GM18873 (cell line): ENCODE results near the gene PNMA6E.

ENCODE experiments used
- ATAC-seq: cut with Tn5 transposase; IDR thresholded peaks from one replicate; pipeline ENCODE4 v1.9.1; 2021; ENCODE audit warnings: mild to moderate bottlenecking, moderate library complexity, moderate number of reproducible peaks; ENCODE audit not compliant: unreplicated experiment, low FRiP score

The PNMA6E gene

DNA sequence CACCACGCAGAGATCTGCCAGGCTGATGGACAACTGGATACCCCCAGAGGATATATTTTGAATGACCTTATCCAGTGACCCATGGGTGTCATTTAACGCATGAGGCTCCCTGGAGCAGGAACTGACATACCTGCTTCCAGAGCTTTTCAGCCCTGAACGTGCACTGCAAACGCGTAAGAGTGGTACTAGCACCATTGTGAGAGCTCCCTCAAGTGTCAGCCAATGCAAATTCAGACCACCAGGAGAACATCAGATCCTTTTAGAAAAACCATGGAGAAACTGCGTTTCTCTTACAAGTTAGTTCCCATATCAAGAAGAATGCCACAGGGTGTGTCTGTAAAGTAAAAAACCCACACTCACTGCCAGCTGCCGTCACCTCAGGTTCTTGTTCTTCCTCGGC lies 37.4 kb upstream of the PNMA6E start:
- ATAC-seq: no peak

DNA sequence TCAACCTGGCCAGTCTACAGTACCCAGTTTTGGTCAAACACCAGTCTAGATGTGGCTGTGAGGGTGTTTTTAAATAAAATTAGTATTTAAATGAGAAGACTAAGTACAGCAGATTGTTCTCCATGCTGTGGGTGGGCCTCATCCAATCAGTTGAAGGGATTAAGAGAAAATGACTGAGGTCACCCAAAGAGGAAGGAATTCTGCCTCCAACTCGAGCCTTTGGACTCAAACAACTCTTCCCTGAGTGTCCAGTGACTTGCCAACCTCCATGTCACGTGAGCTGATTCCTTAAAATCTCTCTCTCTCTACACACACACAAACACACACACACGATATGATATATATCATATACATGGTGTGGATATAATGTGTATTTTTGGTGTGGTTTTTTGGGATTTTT lies 34.7 kb upstream of the PNMA6E start:
- no peak for ATAC-seq

DNA sequence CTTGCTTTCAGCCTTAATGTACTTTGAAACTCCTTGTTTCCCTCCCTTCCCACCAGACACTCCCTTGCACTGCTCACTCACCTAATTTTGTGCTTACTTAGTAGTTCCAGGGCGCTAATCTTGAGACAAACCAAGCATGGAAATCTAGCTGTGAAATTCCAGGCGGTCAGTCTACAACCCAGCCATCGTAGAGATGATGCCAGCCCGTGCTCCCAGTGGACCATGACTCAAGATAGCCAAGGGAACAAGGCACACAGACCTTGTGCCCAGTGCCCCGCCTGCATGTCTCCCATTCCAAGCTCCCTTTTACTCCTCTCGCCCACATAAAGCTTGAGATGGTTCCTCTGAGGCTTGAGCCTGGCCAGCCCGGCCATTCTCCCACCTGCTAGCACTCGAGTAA lies 33.7 kb upstream of the PNMA6E start:
- ATAC-seq: no peak

DNA sequence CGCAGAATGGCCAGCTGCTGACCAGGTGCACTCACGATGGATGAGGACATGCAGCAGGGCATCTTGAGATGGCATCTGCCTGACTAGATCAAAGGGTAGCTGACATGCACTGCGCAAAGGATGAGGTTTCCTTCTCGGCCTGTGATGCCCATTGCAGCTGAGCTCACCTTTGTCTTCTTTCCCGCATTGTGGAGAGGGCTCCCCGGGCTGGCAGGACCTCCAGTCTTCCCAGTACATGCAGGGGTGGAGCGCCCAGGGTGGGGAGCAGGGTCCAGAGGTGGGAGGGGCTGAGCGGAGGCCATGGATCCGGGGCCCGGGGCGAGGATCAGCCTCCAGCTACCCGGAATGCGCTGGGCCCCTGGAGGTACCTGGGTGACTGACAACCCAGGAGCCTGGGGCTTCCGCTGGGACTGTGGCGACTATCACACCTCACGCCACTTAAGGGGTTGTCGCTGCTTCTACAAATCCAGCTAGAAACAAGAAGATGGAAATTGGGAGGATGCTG lies 32.7 kb upstream of the PNMA6E start:
- no peak for ATAC-seq

DNA sequence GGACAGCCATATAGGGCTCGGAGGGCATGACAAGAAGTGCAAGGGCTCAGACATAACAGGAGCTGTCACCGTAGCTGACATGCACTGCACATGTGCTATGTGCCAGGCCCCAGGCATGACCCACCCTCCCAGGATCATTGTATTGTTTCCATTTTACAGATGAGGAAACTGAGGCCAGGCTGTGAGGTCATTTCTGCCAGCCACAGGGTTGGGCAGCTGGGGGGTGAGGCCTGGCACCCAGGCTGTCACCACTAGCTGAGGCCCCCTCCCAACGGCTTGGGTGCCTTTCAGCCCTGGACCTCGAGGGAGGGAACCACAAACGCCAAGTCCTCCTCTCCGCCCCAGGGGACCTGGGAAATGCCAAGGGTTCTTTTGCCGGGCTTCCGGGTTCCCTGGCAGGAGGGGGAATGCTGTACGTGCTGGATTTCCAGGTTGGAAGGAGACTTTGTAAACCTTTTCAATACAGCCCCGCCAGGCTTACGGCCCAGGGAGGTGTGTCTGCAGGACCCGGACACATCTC lies 32.1 kb upstream of the PNMA6E start:
- ATAC-seq: no peak

DNA sequence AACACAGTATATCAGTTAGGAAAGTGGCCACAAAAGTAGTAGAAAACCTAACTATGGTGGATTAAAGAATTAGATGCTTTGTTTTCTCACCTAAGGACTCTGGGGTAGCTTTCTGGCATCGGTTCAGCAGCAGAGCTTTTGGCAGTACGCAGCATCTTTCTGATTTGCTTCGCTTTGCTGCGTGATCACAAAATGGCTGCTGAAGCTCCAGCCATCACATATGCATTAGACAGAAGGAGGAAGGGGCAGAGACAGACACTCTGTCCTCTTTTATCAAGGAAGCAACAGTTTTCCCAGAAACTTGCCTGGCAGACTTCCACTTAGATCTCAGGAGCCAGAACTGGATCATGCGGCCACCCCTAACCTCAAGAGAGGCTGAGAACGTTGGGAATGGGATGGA lies 29.6 kb upstream of the PNMA6E start:
- no peak for ATAC-seq

DNA sequence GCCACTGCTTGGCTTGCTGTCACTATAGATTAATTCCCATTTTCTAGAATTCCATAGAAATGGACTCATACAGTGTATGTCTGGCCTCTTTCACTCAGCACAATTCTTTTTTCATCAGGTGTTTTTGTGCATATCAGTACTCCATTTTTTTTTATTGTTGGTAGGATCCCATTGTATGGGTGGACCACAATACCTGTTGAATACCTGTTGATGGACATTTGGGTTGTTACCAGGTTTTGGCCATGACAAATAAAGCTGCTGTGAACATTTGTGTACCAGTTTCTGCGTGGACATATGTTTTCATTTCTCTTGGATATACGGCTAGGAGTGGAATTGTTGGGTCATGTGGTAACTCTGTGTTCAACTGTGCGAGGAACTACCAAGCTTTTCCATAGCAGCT lies 25.1 kb upstream of the PNMA6E start:
- ATAC-seq: no peak

DNA sequence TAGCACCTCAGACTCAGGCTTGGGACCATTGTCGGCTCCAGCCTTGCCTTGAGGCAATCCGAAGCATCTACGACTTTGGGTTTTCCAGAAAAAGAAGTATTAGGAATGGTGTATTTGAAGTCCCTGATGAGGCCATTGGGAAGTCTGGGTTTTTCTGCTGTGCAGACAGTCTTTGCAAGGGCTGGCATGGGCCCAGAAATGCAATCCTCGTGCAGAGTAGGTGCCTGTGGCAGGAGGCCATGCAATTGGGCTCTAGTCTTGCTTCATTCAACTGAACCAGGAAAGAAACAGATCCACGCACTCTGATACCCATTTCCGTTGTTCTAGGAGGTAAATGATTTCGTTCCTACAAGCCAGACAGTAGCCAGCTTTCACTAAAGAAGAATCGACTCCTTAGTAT lies 22.5 kb upstream of the PNMA6E start:
- no peak for ATAC-seq

DNA sequence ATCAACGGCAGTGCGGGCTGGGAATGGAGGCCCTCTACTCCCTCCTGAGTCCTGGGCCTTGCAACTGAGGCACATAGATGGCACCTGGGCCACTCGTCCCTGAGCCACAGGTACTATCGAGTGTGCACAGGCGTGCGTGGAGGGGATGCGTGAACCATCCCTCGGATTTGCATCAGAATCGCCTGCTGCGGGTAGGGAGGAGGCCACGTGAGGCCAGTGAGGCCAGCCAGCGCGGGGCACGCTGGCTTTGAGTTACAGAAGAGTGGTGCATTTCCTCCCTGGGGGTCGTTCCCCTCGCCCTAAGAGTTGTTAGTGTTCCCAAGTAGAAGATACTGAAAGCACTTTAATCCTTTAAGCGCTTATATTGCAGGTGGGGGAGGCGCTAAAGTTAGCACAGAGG lies 20.7 kb upstream of the PNMA6E start:
- no peak for ATAC-seq

DNA sequence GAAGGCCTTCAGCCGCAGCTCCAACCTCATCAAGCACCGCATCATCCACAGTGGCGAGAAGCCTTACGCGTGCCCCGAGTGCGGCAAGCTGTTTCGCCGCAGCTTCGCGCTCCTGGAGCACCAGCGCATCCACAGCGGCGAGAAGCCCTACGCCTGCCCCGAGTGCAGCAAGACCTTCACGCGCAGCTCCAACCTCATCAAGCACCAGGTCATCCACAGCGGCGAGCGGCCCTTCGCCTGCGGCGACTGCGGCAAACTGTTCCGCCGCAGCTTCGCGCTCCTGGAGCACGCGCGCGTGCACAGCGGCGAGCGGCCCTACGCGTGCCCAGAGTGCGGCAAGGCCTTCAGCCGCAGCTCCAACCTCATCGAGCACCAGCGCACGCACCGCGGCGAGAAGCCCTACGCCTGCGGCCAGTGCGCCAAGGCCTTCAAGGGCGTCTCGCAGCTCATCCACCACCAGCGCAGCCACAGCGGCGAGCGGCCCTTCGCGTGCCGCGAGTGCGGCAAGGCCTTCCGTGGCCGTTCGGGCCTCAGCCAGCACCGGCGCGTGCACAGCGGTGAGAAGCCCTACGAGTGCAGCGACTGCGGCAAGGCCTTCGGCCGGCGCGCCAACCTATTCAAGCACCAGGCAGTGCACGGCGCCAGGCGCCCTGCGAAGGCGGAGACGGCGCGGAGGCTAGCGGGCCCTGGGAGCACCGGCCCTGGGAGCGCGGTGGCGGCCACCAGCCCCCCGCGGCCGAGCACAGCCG lies 19.9 kb upstream of the PNMA6E start:
- ATAC-seq: no peak

DNA sequence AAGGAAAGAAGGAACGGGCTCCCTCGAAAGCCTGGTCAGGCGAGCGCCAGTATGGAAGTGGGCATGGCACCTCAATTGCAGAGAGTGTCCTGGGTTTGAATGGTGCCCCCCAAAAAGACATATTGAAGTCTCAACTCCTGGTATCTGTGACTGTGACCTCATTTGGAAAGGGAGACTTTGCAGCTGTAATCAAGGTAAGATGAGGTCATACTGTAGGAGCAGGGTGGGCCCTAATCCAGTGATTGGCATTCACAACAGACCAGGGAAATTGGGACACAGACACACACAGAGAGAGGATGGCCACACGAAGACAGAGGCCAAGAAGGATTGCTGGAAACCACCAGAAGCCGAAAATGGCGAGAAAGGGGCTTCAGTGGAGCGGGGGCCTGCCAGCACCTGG lies 16.5 kb upstream of the PNMA6E start:
- no peak for ATAC-seq

DNA sequence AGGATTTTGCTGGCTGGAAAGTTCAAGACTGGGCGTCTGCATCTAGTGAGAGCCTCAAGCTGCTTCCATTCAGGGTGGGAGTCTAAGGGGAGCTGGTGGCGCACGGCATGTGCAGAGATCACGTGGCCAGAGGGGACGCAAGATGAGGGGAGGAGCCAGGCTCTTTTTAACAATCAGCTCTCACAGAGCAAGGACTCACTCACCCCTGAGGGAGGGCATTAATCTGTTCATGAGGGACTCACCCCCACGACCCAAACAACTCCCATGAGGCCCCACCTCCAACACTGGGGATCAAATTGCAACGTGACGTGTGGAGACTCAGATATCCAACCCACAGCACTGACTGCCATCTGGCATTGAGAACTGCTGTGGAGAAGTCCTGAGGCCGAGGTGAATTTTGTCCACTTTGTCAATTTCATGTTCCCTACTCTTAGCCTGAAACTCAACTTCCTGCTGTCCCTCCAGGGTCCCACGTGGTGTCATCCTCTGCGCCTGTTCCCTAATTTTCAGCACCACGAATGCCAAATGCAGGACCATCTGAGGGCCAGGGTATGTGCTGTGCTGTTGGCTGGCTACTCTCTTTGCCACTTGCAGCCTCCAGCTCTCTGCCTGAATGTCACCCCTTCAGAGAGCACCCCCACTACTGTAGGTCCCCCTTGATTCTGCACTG lies 15.8 kb upstream of the PNMA6E start:
- ATAC-seq: no peak

DNA sequence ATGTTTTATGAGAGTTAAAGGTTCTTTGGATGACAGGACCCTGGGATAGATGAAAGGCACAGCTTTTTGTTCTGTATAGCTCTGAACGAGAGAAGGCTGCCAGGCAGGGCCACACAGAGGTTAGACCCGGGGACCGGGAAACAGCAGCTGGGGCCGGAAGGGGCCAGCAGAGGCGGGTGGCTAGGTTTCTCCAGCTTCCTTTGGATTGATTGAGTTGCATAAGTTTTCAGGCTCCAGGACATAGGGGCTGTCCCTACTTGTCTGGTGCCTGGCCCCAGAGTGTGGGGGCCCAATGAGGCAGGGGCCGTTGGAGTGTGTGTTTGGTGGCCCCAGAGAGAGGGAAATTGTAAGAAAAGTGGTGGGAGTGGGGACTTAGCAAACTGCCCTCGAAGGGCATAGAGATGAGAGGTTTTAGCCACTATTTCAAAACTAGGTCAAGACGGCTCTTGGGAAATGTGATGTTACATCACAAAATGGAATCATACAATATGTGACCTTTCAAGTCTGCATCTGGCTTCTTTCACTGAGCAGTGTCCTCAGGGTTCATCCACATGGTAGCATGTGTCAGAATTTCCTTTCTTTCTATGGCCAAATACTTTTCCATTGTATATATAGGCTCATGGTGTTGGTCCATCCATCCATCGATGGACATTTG lies 13.8 kb upstream of the PNMA6E start:
- no peak for ATAC-seq

DNA sequence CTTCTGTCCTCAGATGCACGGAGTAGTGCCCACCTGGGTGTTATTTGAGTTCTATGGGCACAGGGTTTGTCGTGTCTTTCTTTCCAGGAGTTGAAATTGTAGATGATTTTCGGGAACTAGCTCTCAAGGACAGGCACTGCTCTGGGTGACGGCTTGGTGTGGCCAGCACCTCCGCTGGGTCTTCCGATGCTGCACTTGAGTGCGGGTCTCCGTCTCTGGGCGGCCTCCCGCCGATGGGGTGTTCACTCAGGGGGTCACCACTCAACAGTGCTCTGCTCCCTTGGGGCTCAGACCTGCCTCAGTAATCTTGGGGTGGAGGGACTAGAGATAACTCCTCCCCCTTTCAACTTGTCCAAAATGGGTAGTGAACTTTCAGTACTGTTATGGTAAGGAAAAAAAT lies 12.6 kb upstream of the PNMA6E start:
- ATAC-seq: no peak

DNA sequence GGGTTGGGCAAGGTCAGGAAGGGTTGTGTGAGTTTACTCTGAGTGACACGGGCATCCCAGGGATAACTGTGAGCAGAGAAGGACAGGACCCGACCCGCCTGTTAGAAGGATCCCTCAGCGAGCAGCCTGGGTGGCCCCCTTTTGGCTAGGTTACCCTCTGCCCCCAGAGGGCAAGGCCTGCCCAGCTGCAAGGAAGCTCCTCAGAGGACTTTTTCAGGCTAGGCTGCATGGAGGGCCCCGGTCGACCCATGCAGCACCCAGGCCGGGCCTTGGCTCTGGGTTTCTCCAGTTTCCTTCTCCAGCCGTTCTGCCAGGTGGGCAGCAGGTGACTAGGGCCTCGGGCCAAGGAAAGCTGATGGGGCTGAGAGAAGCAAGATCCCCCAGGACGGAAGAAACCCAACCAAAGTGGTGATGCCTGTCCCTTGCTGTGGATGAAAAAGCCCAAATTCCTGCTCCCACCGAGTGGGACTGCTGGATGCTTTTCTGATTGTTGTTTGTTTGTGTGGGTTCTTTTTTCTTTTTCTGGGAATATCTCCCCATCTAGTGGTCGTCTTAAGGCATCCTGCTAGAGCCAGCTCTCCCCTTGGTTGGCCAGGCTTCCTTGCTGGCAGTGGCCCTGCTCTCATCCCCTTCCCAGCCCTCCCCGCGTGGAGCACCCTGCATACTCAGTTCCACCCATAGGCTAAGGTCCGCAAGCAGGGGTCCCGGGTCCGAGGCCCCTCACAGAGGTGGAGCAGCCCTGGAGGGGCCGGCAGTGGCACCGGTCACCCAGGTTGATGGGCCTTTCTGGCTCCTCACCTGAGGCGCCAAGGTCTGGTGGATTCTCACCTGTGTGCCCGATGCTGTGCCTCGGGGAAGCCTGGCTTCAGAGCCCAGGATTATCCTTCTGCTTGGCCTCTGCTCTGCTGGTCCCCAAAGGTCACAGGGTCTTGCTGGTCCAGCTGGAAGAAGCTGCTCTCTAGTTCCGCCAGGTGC lies 11.9 kb upstream of the PNMA6E start:
- no peak for ATAC-seq

DNA sequence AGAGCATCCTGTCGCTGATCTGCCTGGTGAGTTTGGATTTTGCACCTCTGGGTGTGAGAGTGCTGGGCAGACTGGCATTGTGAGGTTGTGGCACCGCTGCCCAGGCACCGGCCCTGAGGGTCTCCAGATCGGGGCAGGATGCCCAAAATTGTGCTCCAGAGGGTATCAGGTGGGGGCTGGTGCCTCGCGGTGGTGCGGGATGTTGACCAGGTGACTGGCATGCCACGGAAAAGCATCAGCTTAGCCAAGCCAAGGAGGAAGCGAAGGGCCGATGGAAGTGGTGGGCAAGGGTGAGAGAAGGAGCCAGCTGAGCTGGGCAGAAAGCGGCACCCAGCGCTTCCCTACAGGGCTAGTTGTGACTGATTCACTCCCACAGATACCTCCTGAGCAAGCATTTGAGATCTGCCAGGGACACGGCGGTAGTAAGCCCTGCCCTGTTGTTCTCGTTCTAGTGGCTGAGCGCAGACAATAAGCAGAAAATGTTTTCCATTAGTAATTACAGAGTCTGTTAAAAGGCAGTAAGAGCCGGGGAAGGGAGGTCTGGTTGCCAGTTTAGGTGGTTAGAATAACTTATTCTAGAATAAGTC lies 10.9 kb upstream of the PNMA6E start:
- ATAC-seq: no peak

DNA sequence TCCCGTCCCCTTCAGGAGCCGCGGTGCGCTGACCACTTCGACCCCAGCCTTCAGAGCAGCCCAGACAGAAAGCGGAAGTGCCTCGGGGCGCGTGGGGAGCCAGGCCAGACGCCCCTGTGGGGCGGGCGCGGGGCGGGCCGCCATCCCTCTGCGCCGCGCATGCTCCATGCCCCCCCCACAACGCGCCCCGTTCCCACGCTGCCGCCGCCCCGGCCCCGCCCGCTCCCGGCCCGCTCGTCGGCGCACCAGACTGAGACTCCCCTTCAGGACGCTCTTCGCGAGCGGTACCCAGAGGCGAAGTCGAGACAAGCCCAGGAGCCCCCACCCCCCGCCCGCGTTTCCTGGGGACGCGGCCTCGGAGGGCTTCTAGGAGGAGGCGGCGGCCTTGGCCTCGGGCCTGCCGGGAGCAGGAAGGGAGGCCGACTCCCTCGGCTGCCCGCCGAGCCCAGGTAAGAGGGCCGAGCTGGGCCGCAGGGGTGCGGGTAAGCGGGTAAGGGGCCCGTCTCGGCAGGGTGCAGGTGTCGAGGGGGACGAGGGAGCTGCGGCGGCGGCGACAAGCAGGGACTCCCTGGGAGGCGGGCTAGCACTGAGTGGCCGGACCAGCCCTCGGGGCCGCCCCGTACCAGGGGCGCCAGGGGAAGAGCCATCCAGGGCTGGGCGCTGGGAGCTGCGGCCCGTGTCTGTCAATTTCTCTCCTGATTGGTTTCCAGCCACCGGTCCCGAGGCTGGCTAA lies 10.3 kb upstream of the PNMA6E start, which contains the start of gene ZFP92:
Gene ZFP92 (plus strand): TSS at position 218 of the 733 bp plus-strand sequence. CDS start 6,851 bp downstream, outside the sequence.
- no peak for ATAC-seq

DNA sequence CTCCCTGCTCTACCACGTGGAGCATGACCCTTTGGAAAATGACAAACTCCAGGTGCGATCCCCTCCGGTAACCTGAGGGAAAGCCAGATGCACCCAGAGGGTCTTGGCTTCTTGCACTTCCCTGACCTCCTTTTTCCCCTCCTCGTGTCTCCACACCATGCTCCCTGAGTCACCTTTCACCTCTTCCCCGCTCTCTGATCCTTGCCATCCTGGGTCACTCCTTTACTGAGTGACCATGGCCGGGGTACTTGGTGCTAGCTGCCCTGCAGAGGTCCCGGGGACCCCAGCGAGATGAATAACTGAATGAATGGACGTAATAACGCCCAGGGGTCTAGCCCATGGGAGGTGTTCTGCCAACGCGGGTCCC lies 9.7 kb upstream of the PNMA6E start:
- no peak for ATAC-seq

DNA sequence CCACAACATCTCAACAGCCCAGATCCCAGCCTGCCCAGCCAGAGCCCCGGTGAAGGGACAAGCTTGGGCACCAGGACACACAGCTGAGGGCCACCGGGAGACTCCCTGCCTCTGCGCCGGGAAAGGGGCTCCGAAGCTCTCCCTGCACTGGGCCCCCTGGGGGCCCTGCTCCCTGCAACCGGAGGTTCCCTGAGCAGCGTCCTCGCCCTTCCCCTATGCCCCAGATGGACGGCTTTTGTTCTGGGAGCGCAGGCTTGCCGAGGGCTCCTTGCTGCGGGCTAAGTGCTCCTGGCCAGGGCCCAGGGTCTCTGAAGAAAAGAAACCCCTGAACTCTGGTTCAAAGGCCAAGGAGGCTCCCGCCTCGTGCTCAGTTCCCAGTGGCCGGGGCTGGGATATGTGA lies 9.2 kb upstream of the PNMA6E start:
- no peak for ATAC-seq
